Measurements from ENCODE around the gene PRKD1. TPM values are rescaled to one million over a fixed set of nuclear protein-coding genes. Genes with fewer than 3 reads are reported as not detected.

PRKD1 gene
- not detected in 2 replicates for total RNA-seq

GRCh38 chr14:29927376-29928116, at the start of gene PRKD1:
TSS of gene PRKD1 (minus strand) at chr14:29927847.
- intact Hi-C loops (cut with micrococcal nuclease): no loop called here

GRCh38 chr14:29971101-29971500, 43.5 kb upstream of the PRKD1 start:
- intact Hi-C loops (cut with micrococcal nuclease): no loop called here

DNA sequence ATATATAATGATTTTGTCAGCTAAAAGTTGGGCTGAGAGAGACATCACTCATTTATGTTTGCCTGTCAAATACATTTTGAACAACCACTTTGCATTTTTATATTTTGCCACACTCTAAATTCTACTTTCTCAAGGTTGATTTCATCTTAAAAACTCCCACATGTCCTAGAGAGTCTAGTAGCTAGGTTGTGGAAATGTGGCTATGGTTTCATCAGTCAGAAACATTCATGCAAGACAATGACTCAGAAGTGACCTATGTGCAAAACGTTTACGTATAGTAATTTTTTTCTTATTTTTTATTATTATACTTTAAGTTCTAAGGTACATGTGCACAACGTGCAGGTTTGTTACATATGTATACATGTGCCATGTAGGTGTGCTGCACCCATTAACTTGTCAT, 27.4 kb upstream of the PRKD1 start:
- intact Hi-C loops (cut with micrococcal nuclease): no loop called here

- intact Hi-C loops (cut with micrococcal nuclease): no loop called here
Observed at GRCh38 chr14:29953501-29953900, 25.9 kb upstream of the PRKD1 start.

DNA sequence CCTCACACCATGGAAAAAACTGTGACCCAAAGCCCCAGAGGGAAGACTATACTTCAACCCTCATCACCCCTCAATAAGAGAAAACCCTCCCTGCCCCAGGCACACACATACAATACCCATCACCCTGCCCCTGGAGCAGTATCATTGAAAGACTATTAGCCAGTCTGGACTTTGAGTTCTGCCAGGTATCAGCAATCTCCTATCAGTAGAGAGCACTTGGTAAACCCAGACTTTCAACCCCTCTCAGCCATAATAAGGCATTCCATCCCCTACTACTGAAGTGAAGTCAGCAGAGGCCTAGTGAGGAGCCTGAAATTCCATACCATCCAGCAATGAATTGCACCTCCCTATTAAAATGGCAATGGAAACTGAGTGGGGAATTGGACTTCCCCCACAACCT, 16.4 kb upstream of the PRKD1 start:
- intact Hi-C loops (cut with micrococcal nuclease): no loop called here

- intact Hi-C loops (cut with micrococcal nuclease): no loop called here
Observed at GRCh38 chr14:29941401-29941800, 13.8 kb upstream of the PRKD1 start.

GRCh38 chr14:29940482-29940881, 12.8 kb upstream of the PRKD1 start:
- intact Hi-C loops (cut with micrococcal nuclease): no loop called here

DNA sequence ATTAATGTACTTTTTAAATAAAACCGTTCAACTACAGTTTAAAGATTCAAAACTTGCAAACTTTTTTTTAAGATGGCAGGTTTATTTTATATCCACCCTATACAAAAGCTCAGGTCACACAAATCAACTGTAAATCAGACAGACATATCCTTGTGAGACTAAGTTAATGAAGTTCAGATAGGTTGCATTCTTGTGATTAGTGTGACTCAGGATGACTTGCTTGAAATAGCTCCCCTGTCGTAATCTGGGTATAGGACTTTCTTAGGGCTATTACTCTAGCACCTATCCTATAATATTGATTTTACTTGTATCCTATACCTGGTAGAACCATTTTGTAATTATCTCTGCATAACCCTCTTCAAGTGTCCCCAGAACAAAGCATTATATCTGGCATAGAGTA, 9.5 kb upstream of the PRKD1 start:
- intact Hi-C loops (cut with micrococcal nuclease): no loop called here

DNA sequence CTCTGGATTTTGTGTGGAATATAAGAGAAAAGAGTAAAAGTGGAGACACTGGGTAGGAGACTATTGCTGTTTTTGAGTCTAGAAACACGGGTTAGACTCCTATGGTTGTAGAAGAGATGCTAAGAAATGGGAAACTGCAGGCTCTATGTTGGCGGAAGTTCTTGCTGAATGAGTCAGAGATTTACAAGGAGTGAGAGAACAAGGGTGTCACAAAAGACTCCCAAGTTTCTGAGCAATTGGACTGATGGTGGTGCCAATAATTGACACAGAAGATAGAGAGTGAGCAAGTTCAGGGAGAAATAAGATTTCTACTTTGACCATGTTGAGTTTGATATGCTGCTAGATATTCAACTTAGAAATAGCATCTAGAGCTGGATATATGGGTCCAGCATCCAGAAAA, 2.6 kb upstream of the PRKD1 start:
- intact Hi-C loops (cut with micrococcal nuclease): no loop called here

GRCh38 chr14:29928117-29928640, 532 bp upstream of the PRKD1 start:
- intact Hi-C loops (cut with micrococcal nuclease): no loop called here

DNA sequence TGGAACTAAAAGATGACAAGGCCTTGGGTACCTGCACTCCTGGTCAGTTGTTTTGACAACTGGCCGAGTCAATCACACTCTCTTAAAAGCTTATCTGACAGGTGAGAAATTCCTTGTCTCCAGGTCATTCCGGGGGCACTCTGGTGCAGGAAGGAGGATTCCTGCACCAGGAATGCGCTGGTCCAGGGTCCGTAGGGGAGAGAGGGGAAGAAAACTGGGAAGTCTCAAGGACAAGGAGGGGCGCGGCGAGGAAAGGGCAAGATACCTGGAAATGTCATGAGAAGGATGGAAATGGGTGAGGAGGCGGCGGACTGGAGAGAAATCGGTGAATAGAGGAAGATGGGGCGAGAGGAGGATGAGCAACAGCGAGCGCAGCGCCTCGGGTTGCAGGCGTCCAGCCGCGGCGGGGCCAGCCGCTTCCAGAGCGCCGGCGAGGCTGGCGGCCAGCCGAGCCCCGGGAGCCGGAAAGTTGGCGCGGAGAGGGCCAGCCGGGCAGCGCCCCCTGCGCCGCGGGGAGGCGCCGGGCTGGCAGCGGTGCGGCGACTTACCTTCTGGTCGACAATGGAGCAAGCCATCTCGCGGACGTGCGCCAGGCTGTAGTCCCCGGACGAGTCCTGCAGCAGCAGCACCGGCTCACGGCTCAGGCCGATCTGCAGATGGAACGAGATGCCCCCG, 809 bp downstream of the PRKD1 start:
- intact Hi-C loops (cut with micrococcal nuclease): no loop called here

DNA sequence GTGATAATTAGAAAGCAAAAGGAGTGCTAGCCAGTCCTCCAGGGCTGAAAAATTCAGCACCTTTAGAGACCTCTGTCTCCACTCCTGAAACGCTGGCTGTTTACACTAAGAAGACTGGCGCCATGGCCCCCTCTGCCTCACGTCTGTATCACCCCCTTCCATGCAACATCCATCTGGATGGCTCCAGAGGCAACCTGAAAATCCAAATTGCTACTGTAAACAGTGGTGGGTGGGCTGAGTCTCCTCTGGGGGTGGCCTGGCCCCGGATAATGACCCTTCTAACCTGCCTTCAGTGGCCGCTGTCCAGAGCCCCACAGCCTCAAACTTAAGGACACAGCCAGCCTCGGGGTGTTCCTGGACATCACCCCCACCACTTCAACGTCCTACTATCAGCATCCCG, 1.4 kb downstream of the PRKD1 start:
- intact Hi-C loops (cut with micrococcal nuclease): no loop called here

DNA sequence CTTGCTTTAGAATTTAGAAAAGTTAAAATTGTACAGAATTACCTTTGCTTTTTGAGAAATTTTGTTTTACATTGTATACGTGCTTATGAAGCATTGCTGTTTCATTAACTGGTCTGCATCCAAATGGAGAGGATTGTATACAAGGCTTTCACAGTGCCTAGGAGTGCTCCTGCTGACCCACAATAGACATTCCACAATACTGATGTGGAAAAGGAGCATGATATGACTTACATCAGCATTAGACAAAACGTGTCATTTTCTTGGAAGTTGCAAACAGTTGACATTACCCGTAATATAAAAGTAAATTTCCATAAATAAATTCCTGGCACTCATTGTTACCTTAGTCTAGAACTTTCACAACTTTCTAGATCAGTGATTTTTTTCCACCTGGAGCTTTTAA, 1.9 kb downstream of the PRKD1 start:
- intact Hi-C loops (cut with micrococcal nuclease): no loop called here

DNA sequence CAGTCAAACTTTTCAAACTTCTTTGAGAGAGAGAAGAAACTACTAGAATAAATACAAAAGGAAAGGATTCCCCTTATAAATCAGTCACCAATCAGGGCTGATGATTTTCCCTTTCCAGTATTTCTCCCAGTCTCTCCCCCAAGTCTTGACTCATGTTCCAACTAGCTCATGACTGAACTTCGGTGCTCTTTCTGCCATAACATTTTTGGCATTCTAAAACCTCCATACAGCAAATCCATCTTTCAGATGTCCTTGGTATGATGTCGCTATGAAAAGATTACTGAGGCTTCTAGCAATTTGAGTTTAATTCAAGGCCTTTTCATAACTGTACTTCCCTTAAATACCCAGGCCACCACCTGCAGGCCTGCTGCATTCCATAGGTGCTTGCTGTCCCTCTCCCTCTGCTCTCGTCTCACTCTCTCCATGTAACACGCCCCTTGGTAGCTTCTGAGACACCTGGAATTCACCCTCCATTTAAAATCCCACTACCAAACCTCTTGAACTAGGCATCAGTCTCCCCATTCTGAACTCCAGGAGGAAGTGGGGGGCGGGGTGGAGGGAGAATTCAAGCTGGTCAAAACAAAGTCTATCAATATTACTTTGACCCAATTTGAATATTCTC, 2.4 kb downstream of the PRKD1 start:
- intact Hi-C loops (cut with micrococcal nuclease): no loop called here

DNA sequence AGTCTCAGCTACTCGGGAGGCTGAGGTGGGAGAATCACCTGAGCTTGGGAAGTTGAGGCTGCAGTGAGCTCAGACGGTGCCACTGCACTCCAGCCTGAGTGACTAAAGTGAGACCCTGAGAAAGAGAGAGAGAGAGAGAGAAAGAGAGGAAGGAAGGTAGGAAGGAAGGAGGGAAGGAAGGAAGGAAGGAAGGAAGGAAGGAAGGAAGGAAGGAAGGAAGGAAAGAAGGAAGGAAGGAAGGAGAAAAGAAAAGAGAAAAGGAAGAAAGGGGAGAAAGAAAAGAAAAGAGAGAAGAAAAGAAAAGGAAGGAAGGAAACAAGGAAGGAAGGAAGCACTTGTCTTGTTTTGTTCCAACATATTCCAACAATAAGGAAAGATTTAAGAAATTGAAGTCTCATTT, 7.8 kb downstream of the PRKD1 start:
- intact Hi-C loops (cut with micrococcal nuclease): no loop called here

- intact Hi-C loops (cut with micrococcal nuclease): no loop called here
Observed at GRCh38 chr14:29918981-29919380, 8.7 kb downstream of the PRKD1 start.

DNA sequence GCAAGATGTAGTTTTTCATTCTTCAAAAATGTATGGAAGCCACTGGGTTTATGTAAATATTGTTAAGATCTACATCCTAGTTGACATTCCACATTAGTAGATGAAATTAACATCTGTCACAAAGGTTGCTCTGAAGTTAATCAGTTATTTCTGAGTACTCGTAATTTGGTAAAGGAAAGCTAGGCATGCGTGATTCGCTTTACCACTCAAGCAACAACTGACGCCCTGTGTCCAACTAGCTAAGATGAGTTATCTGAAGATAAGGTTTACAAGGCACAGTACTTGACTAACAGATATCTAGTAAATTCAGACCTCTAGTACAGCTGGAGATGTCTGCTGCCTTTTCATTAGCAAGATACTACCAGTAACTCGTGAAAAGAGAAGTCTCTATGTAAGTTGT, 14.1 kb downstream of the PRKD1 start:
- intact Hi-C loops (cut with micrococcal nuclease): no loop called here

DNA sequence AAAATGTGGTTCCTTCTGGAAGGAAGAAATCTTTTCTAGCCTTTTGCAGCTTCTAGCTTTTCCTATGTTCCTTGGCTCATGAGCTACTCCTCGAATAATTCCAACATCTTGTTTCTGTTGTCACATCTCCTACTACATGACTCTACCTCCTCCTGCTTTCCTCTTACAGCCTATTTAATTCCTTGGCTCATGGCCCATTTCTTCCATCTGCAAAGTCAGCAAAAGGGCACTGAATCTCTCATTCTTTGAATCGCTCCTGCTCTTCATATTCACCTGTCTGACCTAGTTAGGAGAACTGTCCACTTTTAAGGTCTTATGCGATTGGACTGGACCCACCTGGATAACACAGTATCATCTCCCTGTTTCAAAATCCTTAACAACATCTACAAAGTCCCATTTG, 15.8 kb downstream of the PRKD1 start:
- intact Hi-C loops (cut with micrococcal nuclease): no loop called here

- intact Hi-C loops (cut with micrococcal nuclease): no loop called here
Observed at GRCh38 chr14:29908652-29909577, 18.7 kb downstream of the PRKD1 start.

DNA sequence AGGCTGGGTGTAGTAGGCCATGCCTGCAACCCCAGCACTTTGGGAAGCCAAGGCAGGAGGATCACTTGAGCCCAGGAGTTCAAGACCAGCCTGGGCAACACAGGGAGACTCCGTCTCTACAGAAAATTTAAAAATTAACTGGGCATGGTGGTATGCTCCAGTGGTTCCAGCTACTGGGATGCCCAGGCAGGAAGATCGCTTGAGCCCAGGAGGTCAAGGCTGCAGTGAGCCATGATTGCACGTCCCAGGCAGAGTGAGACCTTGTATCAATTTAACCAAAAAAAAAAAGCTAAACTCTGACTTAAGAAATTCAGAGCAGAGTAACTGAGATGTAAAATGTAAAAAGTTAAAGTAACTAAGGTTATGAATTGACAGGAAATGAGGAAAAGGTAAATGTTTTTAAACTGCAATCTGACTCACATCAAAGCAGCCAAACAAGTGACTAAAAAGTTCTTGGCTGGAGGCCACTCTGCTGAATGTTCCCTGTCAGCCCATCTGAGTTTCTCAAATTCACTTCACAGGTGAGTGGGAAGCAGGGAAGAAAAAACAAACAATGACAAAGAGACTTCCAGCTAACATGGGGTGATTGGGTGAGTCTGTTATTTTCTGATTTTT, 21.3 kb downstream of the PRKD1 start:
- intact Hi-C loops (cut with micrococcal nuclease): no loop called here

DNA sequence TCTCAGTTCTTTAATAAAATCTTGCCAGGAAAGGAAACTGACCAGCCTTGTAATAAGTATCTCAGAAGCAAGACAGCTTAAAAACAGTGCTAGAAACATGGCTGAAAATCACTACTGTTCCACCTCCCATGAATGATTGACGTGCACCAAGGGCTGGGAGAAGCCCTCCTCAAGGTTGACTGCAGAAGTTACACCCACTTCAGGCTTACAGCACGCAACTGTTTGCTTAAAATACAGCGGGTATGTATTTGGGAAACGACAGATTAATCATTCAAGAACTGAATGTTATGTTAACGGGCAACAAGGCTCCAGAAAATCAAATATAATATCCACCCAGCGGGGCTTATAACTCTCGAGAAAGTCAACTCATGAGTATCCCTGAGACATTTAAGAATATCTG, 22.1 kb downstream of the PRKD1 start:
- intact Hi-C loops (cut with micrococcal nuclease): no loop called here
